Activated naive CD4-positive, alpha-beta T cell treated with anti-CD3 and anti-CD28 coated beads for 36 hours (primary cell): ENCODE measurements around the gene SLC2A11. TPM values are rescaled to one million over a fixed set of nuclear protein-coding genes. Genes with fewer than 3 reads are reported as not detected.
"Not testable (repeated sequence)": the region's sequence is repeated elsewhere in the genome, so short reads cannot be mapped to it uniquely, and the experiment has no call there.

ENCODE experiments used
- CTCF ChIA-PET: fragments of 350-600 bp; sonication (Branson Sonifier 250); formaldehyde crosslinking; loops from one replicate; lab custom pipeline; 2021; ENCODE audit warnings: antibody characterized with exemption; lab: Charles Lee
- DNase-seq: peaks from one replicate; pipeline ENCODE4 v3.0.0-alpha.2; 2020
- H3K27ac Mint-ChIP-seq: one replicate; pipeline ENCODE4 v1.8.0; 2021; ENCODE audit warnings: mild to moderate bottlenecking, mixed read lengths
- H3K27me3 Mint-ChIP-seq: one replicate; pipeline ENCODE4 v1.8.0; 2021; ENCODE audit warnings: low read depth, mixed read lengths
- H3K36me3 Mint-ChIP-seq: one replicate; pipeline ENCODE4 v1.8.0; 2021; ENCODE audit warnings: low read depth, mixed read lengths
- H3K4me1 Mint-ChIP-seq: one replicate; pipeline ENCODE4 v1.8.0; 2021; ENCODE audit warnings: low read depth, mixed read lengths
- H3K4me3 Mint-ChIP-seq: one replicate; pipeline ENCODE4 v1.8.0; 2021; ENCODE audit warnings: mild to moderate bottlenecking, moderate library complexity, mixed read lengths
- H3K9me3 Mint-ChIP-seq: one replicate; pipeline ENCODE4 v1.8.0; 2021; ENCODE audit warnings: mixed read lengths
- intact Hi-C: fragments of 100-400 bp; cut with micrococcal nuclease; formaldehyde crosslinking; loops from one replicate; pipeline ENCODE4 v1.15.1; 2023
- total RNA-seq, 2 experiments: library from RNA; stranded (reverse); gene quantifications; one replicate each; pipeline ENCODE4 v1.2.3, GENCODE V29; 2021

SLC2A11 gene
- total RNA-seq, 2 experiments from 2014 or later, result 6.1 to 7.5 TPM

- H3K27me3 Mint-ChIP-seq, intact Hi-C loops, DNase-seq, H3K4me1 Mint-ChIP-seq, H3K4me3 Mint-ChIP-seq, H3K36me3 Mint-ChIP-seq, H3K9me3 Mint-ChIP-seq, H3K27ac Mint-ChIP-seq: not testable (repeated sequence)
- CTCF ChIA-PET, result interaction anchor here (1.6 kb wide), 1 partner anchor 13 kb away, joined by 5 read pairs; the partner anchor contains the start of gene MIF
These were observed 49.7 kb downstream of the SLC2A11 start for GRCh38 chr22:23907423-23907822.

- Mint-ChIP-seq H3K4me3 (no peak overlapping the region), H3K4me1 (peaks cover 8% of the 10 kb centered on the region), H3K36me3 (peaks cover under 1% of the 10 kb centered on the region), H3K27ac (no peak overlapping the region), H3K9me3 (no peaks in the 10 kb centered on the region), H3K27me3 (no peaks in the 10 kb centered on the region)
- CTCF ChIA-PET, result interaction anchor here (1.6 kb wide), 1 partner anchor 14 kb away, joined by 5 read pairs; the partner anchor contains the start of gene MIF
- DNase-seq, result no peak
- intact Hi-C loops, result no loop called here
These were observed 51.0 kb downstream of the SLC2A11 start for GRCh38 chr22:23908587-23909205.

- intact Hi-C loops, result no loop called here
- Mint-ChIP-seq H3K27ac (no peak overlapping the region), H3K4me1 (peaks cover 10% of the 10 kb centered on the region), H3K36me3 (peaks cover 1% of the 10 kb centered on the region), H3K4me3 (no peak overlapping the region), H3K9me3 (no peaks in the 10 kb centered on the region), H3K27me3 (no peaks in the 10 kb centered on the region)
- DNase-seq, result no peak
- CTCF ChIA-PET, result interaction anchor here (0.9 kb wide), 1 partner anchor 15 kb away, joined by 3 read pairs; the partner anchor contains the start of gene MIF
These were observed 51.7 kb downstream of the SLC2A11 start for GRCh38 chr22:23909296-23909898.

- H3K36me3 Mint-ChIP-seq, result peaks cover 1% of the 10 kb centered on the region
- no peaks in the 10 kb centered on the region for H3K9me3 Mint-ChIP-seq
- H3K4me3 Mint-ChIP-seq, result no peak overlapping the region
- H3K27me3 Mint-ChIP-seq, result no peaks in the 10 kb centered on the region
- CTCF ChIA-PET, result no interaction called here
- DNase-seq, result no peak
- intact Hi-C loops, result no loop called here
- no peak overlapping the region for H3K27ac Mint-ChIP-seq
- H3K4me1 Mint-ChIP-seq, result peaks cover 21% of the 10 kb centered on the region
These were observed 53.0 kb downstream of the SLC2A11 start for GRCh38 chr22:23910496-23911190.

- Mint-ChIP-seq H3K4me3 (no peak overlapping the region), H3K27ac (peak overlapping the region; percentile 16), H3K9me3 (no peaks in the 10 kb centered on the region), H3K27me3 (no peaks in the 10 kb centered on the region), H3K36me3 (peaks cover 1% of the 10 kb centered on the region), H3K4me1 (peaks cover 24% of the 10 kb centered on the region)
- intact Hi-C loops, result no loop called here
- CTCF ChIA-PET, result no interaction called here
- DNase-seq, result no peak
These were observed 53.8 kb downstream of the SLC2A11 start for GRCh38 chr22:23911318-23911980.

GRCh38 chr22:23912293-23912903 is 54.7 kb downstream of the SLC2A11 start:
- no peak for DNase-seq
- peaks cover 24% of the 10 kb centered on the region for H3K4me1 Mint-ChIP-seq
- H3K4me3 Mint-ChIP-seq, result no peak overlapping the region
- H3K27me3 Mint-ChIP-seq, result no peaks in the 10 kb centered on the region
- intact Hi-C loops, result no loop called here
- H3K27ac Mint-ChIP-seq, result no peak overlapping the region
- H3K9me3 Mint-ChIP-seq, result no peaks in the 10 kb centered on the region
- H3K36me3 Mint-ChIP-seq, result peaks cover 1% of the 10 kb centered on the region
- CTCF ChIA-PET, result interaction anchor here (0.7 to 2.0 kb wide), 5 partner anchors 18 to 611 kb away, joined by 3 to 11 read pairs (median 3); partner anchors contain the start of gene MIF

- Mint-ChIP-seq H3K36me3 (peaks cover 1% of the 10 kb centered on the region), H3K9me3 (no peaks in the 10 kb centered on the region), H3K27me3 (no peaks in the 10 kb centered on the region), H3K27ac (peak overlapping the region; percentile 99), H3K4me3 (peak overlapping the region; percentile 99), H3K4me1 (peaks cover 24% of the 10 kb centered on the region)
- CTCF ChIA-PET, result interaction anchor here (0.8 to 2.0 kb wide), 2 partner anchors 19 to 45 kb away, joined by 3 to 11 read pairs; partner anchors contain the start of gene MIF
- intact Hi-C loops, result no loop called here
- DNase-seq, result peak; percentile 68
These were observed 55.6 kb downstream of the SLC2A11 start for GRCh38 chr22:23913306-23913660.

GRCh38 chr22:23913661-23914353 is 56.1 kb downstream of the SLC2A11 start:
- H3K36me3 Mint-ChIP-seq, result peaks cover 1% of the 10 kb centered on the region
- CTCF ChIA-PET, result interaction anchor here (0.6 to 2.0 kb wide), 2 partner anchors 20 to 1511 kb away, joined by 3 to 11 read pairs; partner anchors contain the start of gene MIF

GRCh38 chr22:23915290-23915689 is 57.6 kb downstream of the SLC2A11 start:
- Mint-ChIP-seq H3K36me3 (peaks cover 1% of the 10 kb centered on the region), H3K27ac (no peak overlapping the region), H3K27me3 (no peaks in the 10 kb centered on the region), H3K4me1 (peaks cover 24% of the 10 kb centered on the region), H3K4me3 (no peak overlapping the region), H3K9me3 (no peaks in the 10 kb centered on the region)
- no peak for DNase-seq
- intact Hi-C loops, result no loop called here
- CTCF ChIA-PET, result no interaction called here

More at GRCh38 chr22:23913661-23914353, 56.1 kb downstream of the SLC2A11 start:
- Mint-ChIP-seq H3K4me1 (peaks cover 24% of the 10 kb centered on the region), H3K27ac (peak overlapping the region; percentile 99), H3K27me3 (no peaks in the 10 kb centered on the region), H3K9me3 (no peaks in the 10 kb centered on the region), H3K4me3 (peak overlapping the region; percentile 99)
- DNase-seq, result peak; percentile 100
- intact Hi-C loops, result loop anchor here (1.0 kb wide), 5 partner anchors 20 to 641 kb away; partner anchors contain the start of genes DERL3, GUCD1, MIF and SNRPD3

GRCh38 chr22:23920267-23920611 is 62.6 kb downstream of the SLC2A11 start:
- DNase-seq, H3K4me1 Mint-ChIP-seq, H3K9me3 Mint-ChIP-seq, H3K4me3 Mint-ChIP-seq, intact Hi-C loops, H3K27ac Mint-ChIP-seq, H3K27me3 Mint-ChIP-seq: not testable (repeated sequence)
- H3K36me3 Mint-ChIP-seq, result peaks cover 16% of the 10 kb centered on the region
- CTCF ChIA-PET, result interaction anchor here (0.6 to 1.4 kb wide), 2 partner anchors 26 to 980 kb away, joined by 3 to 5 read pairs; partner anchors contain the start of gene MIF

GRCh38 chr22:23921586-23922201 is 64.0 kb downstream of the SLC2A11 start:
- H3K9me3 Mint-ChIP-seq, DNase-seq, H3K27me3 Mint-ChIP-seq, H3K4me1 Mint-ChIP-seq, intact Hi-C loops, H3K4me3 Mint-ChIP-seq, CTCF ChIA-PET, H3K27ac Mint-ChIP-seq: not testable (repeated sequence)
- peaks cover 26% of the 10 kb centered on the region for H3K36me3 Mint-ChIP-seq
